Measurements from ENCODE around the gene USP32.
A peak's percentile ranks its signal among the peaks of the same experiment; 100 is the strongest.

DNA sequence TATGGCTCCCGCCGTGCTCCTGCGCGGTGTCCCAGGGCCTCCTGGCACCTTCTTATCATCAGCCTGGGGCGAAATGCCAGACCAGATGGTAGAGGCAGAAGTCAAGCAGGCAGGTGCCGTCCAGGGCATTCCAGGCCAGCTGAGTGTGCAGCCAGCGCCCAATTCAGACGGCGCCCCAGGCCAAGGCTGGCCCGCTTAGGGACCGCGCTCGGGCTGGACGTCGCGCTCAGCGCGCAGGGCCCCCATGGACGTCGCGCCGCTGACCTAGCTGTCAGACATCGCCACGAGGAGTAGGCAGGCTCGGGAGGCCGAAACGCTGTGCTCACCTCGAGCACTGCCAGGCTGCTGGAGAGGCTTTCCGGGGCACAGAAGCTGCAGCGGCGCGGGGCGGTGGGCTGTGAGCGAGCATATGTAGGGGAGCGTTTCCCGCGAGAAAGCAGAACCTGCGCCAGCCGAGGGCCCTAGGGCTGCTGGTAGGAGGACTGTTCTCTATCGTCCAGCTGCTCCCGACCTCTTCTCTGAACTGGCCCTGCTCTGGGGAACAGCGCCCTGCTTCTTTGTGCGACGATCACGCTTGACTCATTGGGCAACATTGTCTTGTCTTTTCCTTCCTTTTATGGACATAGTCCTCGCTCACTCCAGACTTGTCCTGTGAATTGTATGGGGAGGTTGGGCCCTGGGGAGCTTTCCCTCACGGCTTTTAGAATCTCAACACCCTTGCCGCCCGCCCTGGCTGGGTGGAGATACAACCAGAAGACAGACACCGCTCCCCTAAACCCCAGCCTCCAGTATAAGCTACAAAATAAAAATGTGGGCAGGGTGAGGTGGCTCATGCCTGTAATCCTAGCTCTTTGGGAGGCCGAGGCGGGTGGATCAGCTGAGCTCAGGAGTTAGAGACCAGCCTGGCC, 250.6 kb downstream of the USP32 start:
- no peak for TF ChIP-seq NR2C2 (CRISPR knock-in tag; IDR thresholded peaks at IDR 0.05)
- TF ChIP-seq JAZF1 (CRISPR knock-in tag; IDR thresholded peaks at IDR 0.05): no peak
- TF ChIP-seq ZNF121 (CRISPR knock-in tag; IDR thresholded peaks at IDR 0.05): 0 out of 2 replicates have a peak, but pooled peaks have one; percentile 32
- TF ChIP-seq, protein P1, sequence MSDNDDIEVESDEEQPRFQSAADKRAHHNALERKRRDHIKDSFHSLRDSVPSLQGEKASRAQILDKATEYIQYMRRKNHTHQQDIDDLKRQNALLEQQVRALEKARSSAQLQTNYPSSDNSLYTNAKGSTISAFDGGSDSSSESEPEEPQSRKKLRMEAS (CRISPR knock-in tag; IDR thresholded peaks at IDR 0.05): no peak
- TF ChIP-seq TEAD4 (CRISPR knock-in tag; IDR thresholded peaks at IDR 0.05): no peak
- TF ChIP-seq, protein P2, sequence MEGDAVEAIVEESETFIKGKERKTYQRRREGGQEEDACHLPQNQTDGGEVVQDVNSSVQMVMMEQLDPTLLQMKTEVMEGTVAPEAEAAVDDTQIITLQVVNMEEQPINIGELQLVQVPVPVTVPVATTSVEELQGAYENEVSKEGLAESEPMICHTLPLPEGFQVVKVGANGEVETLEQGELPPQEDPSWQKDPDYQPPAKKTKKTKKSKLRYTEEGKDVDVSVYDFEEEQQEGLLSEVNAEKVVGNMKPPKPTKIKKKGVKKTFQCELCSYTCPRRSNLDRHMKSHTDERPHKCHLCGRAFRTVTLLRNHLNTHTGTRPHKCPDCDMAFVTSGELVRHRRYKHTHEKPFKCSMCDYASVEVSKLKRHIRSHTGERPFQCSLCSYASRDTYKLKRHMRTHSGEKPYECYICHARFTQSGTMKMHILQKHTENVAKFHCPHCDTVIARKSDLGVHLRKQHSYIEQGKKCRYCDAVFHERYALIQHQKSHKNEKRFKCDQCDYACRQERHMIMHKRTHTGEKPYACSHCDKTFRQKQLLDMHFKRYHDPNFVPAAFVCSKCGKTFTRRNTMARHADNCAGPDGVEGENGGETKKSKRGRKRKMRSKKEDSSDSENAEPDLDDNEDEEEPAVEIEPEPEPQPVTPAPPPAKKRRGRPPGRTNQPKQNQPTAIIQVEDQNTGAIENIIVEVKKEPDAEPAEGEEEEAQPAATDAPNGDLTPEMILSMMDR (IDR thresholded peaks at IDR 0.05): no peak
- no peak for TF ChIP-seq TP53 (CRISPR knock-in tag; IDR thresholded peaks at IDR 0.05)
- TF ChIP-seq, protein P3, sequence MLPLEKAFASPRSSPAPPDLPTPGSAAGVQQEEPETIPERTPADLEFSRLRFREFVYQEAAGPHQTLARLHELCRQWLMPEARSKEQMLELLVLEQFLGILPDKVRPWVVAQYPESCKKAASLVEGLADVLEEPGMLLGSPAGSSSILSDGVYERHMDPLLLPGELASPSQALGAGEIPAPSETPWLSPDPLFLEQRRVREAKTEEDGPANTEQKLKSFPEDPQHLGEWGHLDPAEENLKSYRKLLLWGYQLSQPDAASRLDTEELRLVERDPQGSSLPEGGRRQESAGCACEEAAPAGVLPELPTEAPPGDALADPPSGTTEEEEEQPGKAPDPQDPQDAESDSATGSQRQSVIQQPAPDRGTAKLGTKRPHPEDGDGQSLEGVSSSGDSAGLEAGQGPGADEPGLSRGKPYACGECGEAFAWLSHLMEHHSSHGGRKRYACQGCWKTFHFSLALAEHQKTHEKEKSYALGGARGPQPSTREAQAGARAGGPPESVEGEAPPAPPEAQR (CRISPR knock-in tag; IDR thresholded peaks at IDR 0.05): no peak

Data from WTC11 (cell line).